MM.1S (cell line): Measurements from ENCODE around the gene BIRC5.

Source experiments
- DNase-seq: peaks from one replicate; pipeline ENCODE4 v3.0.0-alpha.2; 2015
- H2AFZ ChIP-seq: fragments of 300-600 bp; sonication (generic); 2 replicates; pipeline ENCODE4 v1.6.0; 2016; ENCODE audit warnings: antibody characterized with exemption, low read length
- H3F3A ChIP-seq: fragments of 300-600 bp; sonication (generic); 2 replicates; pipeline ENCODE4 v1.6.1; 2016; ENCODE audit warnings: mild to moderate bottlenecking, antibody characterized with exemption, low read length, moderate library complexity, mixed read lengths; ENCODE audit not compliant: insufficient read depth
- H3K27ac ChIP-seq: fragments of 300-600 bp; sonication (generic); 2 replicates; pipeline ENCODE4 v1.5.1; 2016; ENCODE audit warnings: mild to moderate bottlenecking, low read length
- H3K27me3 ChIP-seq: fragments of 300-600 bp; sonication (generic); replicated peaks from 2 replicates; pipeline ENCODE4 v1.6.0; 2016; ENCODE audit warnings: low read length; ENCODE audit not compliant: insufficient read depth
- H3K36me3 ChIP-seq: fragments of 300-600 bp; sonication (generic); replicated peaks from 2 replicates; pipeline ENCODE4 v1.6.1; 2016; ENCODE audit warnings: mild to moderate bottlenecking, low read length, mixed read lengths; ENCODE audit not compliant: insufficient read depth
- H3K4me1 ChIP-seq: fragments of 300-600 bp; sonication (generic); 2 replicates; pipeline ENCODE4 v1.6.1; 2016; ENCODE audit warnings: low read length, mixed read lengths
- H3K4me2 ChIP-seq: fragments of 300-600 bp; sonication (generic); 2 replicates; pipeline ENCODE4 v1.6.0; 2016; ENCODE audit warnings: low read depth, low read length
- H3K4me3 ChIP-seq: fragments of 300-600 bp; sonication (generic); 2 replicates; pipeline ENCODE4 v1.5.1; 2016; ENCODE audit warnings: low read length, mixed read lengths
- H3K79me2 ChIP-seq: fragments of 300-600 bp; sonication (generic); 2 replicates; pipeline ENCODE4 v1.6.1; 2016; ENCODE audit warnings: mixed run types, low read length, mixed read lengths
- H3K9ac ChIP-seq: fragments of 300-600 bp; sonication (generic); 2 replicates; pipeline ENCODE4 v1.6.1; 2016; ENCODE audit warnings: low read length, mixed read lengths
- H3K9me2 ChIP-seq: fragments of 300-600 bp; sonication (generic); replicated peaks from 2 replicates; pipeline ENCODE4 v1.6.1; 2016; ENCODE audit warnings: mild to moderate bottlenecking, low read length, mixed read lengths; ENCODE audit not compliant: insufficient read depth
- H3K9me3 ChIP-seq: fragments of 300-600 bp; sonication (generic); replicated peaks from 2 replicates; pipeline ENCODE4 v1.6.1; 2016; ENCODE audit warnings: mild to moderate bottlenecking, low read length, mixed read lengths; ENCODE audit not compliant: insufficient read depth
- H4K20me1 ChIP-seq: fragments of 300-600 bp; sonication (generic); 2 replicates; pipeline ENCODE4 v1.6.1; 2016; ENCODE audit warnings: mild to moderate bottlenecking, low read length, moderate library complexity, mixed read lengths; ENCODE audit not compliant: insufficient read depth
- EZH2 ChIP-seq: fragments of 300-600 bp; sonication (generic); optimal IDR thresholded peaks from 2 replicates; pipeline ENCODE3; 2017; ENCODE audit warnings: low read depth, mild to moderate bottlenecking, antibody characterized with exemption, low read length, mixed read lengths
- EZH2phosphoT487 ChIP-seq: fragments of 300-600 bp; sonication (generic); IDR thresholded peaks from 2 replicates; pipeline ENCODE4 v1.6.1; 2018; ENCODE audit warnings: antibody characterized with exemption, low read length
- TF ChIP-seq, protein P1 (sequence below): fragments of 300-600 bp; sonication (generic); IDR thresholded peaks from 2 replicates; pipeline ENCODE4 v1.5.1; 2016; ENCODE audit warnings: antibody characterized with exemption, low read length, mixed read lengths

The BIRC5 gene

DNA sequence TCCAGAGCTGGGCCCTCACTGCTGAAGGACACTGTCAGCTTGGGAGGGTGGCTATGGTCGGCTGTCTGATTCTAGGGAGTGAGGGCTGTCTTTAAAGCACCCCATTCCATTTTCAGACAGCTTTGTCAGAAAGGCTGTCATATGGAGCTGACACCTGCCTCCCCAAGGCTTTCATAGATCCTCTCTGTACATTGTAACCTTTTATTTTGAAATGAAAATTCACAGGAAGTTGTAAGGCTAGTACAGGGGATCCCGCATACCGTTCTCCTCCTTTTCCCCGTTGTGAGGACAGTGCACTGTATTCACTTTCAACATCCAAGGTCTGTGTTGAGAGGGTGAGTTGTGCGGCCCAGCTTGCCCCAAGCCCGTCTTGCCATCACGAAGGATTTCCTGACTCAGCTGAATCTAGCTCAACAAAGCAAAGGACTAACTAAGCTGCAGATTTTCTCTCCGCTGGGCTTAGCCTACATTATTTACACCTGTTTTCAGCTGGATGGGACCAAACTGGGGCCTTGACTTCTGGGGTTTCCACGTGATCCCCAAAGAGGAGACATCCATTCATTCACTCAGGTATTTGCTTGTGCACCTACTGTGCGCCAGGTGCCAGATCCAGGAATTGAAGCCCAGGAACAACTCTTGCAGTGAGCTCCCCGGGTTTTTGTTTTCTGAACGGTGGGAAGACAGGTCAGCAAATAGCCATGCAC, 12.2 kb downstream of the BIRC5 start:
- Histone ChIP-seq H3K79me2 (no peaks in the 10 kb centered on the region), H3K4me1 (no peaks in the 10 kb centered on the region), H3K4me2 (no peak overlapping the region), H3K4me3 (no peak overlapping the region), H3K27ac (no peak overlapping the region), H3K9me2 (no peaks in the 10 kb centered on the region), H3K9me3 (no peaks in the 10 kb centered on the region), H3K27me3 (peaks cover 14% of the 10 kb centered on the region), H3F3A (0 out of 2 replicates have a peak, but pooled peaks cover 15% of the 10 kb centered on the region), H2AFZ (no peak overlapping the region), H3K36me3 (0 out of 2 replicates have a peak, but pooled peaks cover 4% of the 10 kb centered on the region), H4K20me1 (no peaks in the 10 kb centered on the region), H3K9ac (no peak overlapping the region)
- TF ChIP-seq EZH2 (no peak), EZH2phosphoT487 (no peak)
- TF ChIP-seq, protein P1, sequence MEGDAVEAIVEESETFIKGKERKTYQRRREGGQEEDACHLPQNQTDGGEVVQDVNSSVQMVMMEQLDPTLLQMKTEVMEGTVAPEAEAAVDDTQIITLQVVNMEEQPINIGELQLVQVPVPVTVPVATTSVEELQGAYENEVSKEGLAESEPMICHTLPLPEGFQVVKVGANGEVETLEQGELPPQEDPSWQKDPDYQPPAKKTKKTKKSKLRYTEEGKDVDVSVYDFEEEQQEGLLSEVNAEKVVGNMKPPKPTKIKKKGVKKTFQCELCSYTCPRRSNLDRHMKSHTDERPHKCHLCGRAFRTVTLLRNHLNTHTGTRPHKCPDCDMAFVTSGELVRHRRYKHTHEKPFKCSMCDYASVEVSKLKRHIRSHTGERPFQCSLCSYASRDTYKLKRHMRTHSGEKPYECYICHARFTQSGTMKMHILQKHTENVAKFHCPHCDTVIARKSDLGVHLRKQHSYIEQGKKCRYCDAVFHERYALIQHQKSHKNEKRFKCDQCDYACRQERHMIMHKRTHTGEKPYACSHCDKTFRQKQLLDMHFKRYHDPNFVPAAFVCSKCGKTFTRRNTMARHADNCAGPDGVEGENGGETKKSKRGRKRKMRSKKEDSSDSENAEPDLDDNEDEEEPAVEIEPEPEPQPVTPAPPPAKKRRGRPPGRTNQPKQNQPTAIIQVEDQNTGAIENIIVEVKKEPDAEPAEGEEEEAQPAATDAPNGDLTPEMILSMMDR, result no peak
- no peak for DNase-seq

DNA sequence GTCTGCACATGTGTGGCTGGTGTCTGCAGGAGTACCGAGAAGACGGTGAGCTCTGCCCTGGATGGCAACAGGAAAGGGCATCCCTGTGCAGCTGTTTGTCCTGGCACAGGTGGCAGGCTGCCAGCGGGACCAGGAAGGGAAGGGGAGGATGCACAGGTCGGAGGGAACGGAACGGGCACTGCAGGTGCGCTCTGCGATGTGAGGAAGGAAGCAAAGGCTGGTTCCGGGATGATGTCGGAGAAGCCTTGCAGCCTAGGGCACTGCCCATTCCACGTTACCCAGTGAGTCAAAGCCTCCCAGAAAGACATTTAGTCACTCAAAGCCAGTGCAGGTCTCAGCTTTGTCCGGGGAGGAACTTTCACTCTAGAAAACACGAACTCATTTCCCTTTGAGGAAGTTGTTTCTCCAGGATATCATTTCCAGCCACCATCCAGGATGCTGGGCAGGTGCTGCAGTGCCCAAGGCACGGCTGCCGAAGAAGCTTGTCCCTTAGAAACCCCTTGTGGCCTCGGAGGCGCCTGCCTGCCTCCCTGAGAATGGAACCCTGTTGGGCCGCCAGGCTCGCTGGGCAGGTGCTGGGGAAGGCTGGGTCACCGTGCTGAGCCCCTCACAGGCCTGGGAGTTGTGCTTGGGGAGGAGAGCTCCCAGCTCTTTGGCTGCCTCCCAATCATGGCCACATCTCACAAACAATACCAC, 12.9 kb downstream of the BIRC5 start:
- Histone ChIP-seq H3K9me2 (no peaks in the 10 kb centered on the region), H4K20me1 (no peaks in the 10 kb centered on the region), H3K4me2 (no peak overlapping the region), H3K27ac (no peak overlapping the region), H3K79me2 (no peaks in the 10 kb centered on the region), H3K9me3 (no peaks in the 10 kb centered on the region), H2AFZ (no peak overlapping the region), H3K27me3 (peaks cover 19% of the 10 kb centered on the region), H3K36me3 (0 out of 2 replicates have a peak, but pooled peaks cover 4% of the 10 kb centered on the region), H3K4me1 (no peaks in the 10 kb centered on the region), H3K9ac (no peak overlapping the region), H3F3A (0 out of 2 replicates have a peak, but pooled peaks cover 15% of the 10 kb centered on the region), H3K4me3 (no peak overlapping the region)
- TF ChIP-seq, protein P1, result no peak
- TF ChIP-seq EZH2 (no peak), EZH2phosphoT487 (no peak)
- DNase-seq, result no peak

DNA sequence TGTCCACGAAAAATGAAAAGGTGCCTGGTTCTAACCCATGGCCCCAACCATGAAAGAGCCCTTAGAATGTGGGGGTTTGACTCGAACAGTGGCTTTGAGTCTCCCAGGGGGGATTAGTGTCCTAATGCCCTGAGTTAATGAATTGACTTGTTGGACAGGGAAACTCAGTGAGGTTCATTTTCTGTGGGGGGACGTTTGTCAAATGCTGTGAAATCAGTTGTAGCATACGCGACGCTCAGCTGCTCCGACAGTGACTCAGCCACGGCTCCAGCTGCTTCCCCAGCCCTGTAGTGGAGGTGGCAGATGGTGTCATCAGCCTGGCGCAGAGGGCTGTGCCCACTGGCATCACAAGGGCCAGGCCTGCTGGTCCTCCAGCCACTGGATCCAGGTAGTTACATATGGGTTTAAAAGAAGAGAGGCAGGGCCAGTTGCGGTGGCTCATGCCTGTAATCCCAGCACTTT, 13.4 kb downstream of the BIRC5 start:
- no peak overlapping the region for H3K4me2 ChIP-seq
- H3K9me3 ChIP-seq, result no peaks in the 10 kb centered on the region
- H3K79me2 ChIP-seq, result no peaks in the 10 kb centered on the region
- H3K4me1 ChIP-seq, result no peaks in the 10 kb centered on the region
- TF ChIP-seq EZH2 (no peak), EZH2phosphoT487 (no peak)
- TF ChIP-seq, protein P1, result no peak
- 0 out of 2 replicates have a peak, but pooled peaks cover 4% of the 10 kb centered on the region for H3K36me3 ChIP-seq
- no peaks in the 10 kb centered on the region for H4K20me1 ChIP-seq
- H3K9ac ChIP-seq, result no peak overlapping the region
- peaks cover 24% of the 10 kb centered on the region for H3K27me3 ChIP-seq
- H3F3A ChIP-seq, result 0 out of 2 replicates have a peak, but pooled peaks cover 15% of the 10 kb centered on the region
- no peak overlapping the region for H2AFZ ChIP-seq
- no peak overlapping the region for H3K27ac ChIP-seq
- no peak for DNase-seq
- no peaks in the 10 kb centered on the region for H3K9me2 ChIP-seq
- H3K4me3 ChIP-seq, result no peak overlapping the region
